Ovary (tissue), 9 donors: ENCODE data around the gene TMTC1. TPM values are rescaled to one million over a fixed set of nuclear protein-coding genes. Genes with fewer than 3 reads are reported as not detected.

Experiments
- DNase-seq, 5 donors: peaks; one replicate each; pipeline ENCODE4 v3.0.0-alpha.2; 2019 to 2020
- H3K27ac ChIP-seq, 2 donors: fragments of 200-600 bp; one replicate each; pipeline versions ENCODE4 v1.5.1 to v1.8.0; 2019 to 2022
- H3K27me3 ChIP-seq: fragments of 200-600 bp; one replicate; pipeline ENCODE4 v1.8.0; 2022
- H3K36me3 ChIP-seq: fragments of 200-600 bp; sonication (generic); one replicate; pipeline ENCODE4 v1.5.1; 2019
- H3K4me1 ChIP-seq: one replicate; pipeline ENCODE4 v1.8.1; 2013; ENCODE audit warnings: mild to moderate bottlenecking, moderate library complexity; ENCODE audit not compliant: insufficient read depth
- H3K4me3 ChIP-seq: fragments of 200-600 bp; sonication (generic); one replicate; pipeline ENCODE4 v1.5.1; 2017
- H3K9me3 ChIP-seq, 2 donors: fragments of 200-600 bp in 1 of 2; sonication (generic) in 1 of 2; one replicate each; pipeline versions ENCODE4 v1.5.1 to v1.8.1; 2013 to 2019; ENCODE audit warnings: mild to moderate bottlenecking in 1 of 2, moderate library complexity in 1 of 2
- CTCF ChIP-seq, 3 donors: fragments of 450-650 bp in 2 of 3; fragments of 200-600 bp in 1 of 3; IDR thresholded peaks; one replicate each; pipeline versions ENCODE4 v1.5.1 to v1.8.0; 2016 to 2022; ENCODE audit warnings: antibody characterized with exemption in 3 of 3, mild to moderate bottlenecking in 1 of 3
- EP300 ChIP-seq: sonication (generic); formaldehyde crosslinking; IDR thresholded peaks from one replicate; pipeline ENCODE4 v1.6.1; 2017; ENCODE audit warnings: antibody characterized with exemption
- POLR2A ChIP-seq: fragments of 450-650 bp; IDR thresholded peaks from one replicate; pipeline ENCODE4 v1.6.1; 2017; ENCODE audit warnings: antibody characterized with exemption, mild to moderate bottlenecking, moderate library complexity
- WGBS, 3 donors: extraction: QIAGEN DNeasy Blood & Tissue Kit in 1 of 3; methylation state at CpG; one replicate each; pipeline versions ENCODE4 v1.1.5 to v1.1.7; 2013 to 2017; 5-methylcytosine and 5-hydroxymethylcytosine counted together
- intact Hi-C, 4 donors: fragments of 100-400 bp; cut with DNase I; formaldehyde crosslinking; loops; one replicate each; pipeline versions ENCODE4 v1.11.0 to v1.15.1; 2022 to 2023
- polyA plus RNA-seq, 2 donors: library from polyadenylated mRNA; stranded (reverse); fragments of 200-250 nt in 1 of 2; fragments of 350-450 nt in 1 of 2; fragmentation: Illumina TruSeq in 1 of 2; extraction: RNeasy Lipid Tissue Mini Kit (QIAGEN cat#74804) in 1 of 2; gene quantifications; one replicate each; pipeline ENCODE4 v1.2.3, GENCODE V29; 2013 to 2014
- total RNA-seq, 7 donors: library from RNA; depleted of rRNA in 2 of 7; stranded (reverse); fragments of >200 nt in 2 of 7; fragmentation: NEBNext Ultra II Directional in 3 of 7; extraction: Animal tissue kit (Norgen Biotek cat#: 25700) in 3 of 7; gene quantifications; one replicate each; pipeline versions ENCODE4 v1.1.0 to v1.2.4, GENCODE V29; 2016 to 2023
- donor health status: DM: no; HTN: no; CAD: no; lungs with moderate emphysema.
- donor health status: DM: no; HTN: no; CAD: no.
- donor health status: Bipolar disorder and iron deficiency.
- donor health status: DM: yes; HTN: yes; CAD: no.
- donor health status: DM: no; HTN: no; CAD: no.
- donor health status: DM: yes; HTN: yes; CAD: no.

Gene TMTC1
- total and polyA plus RNA-seq, 9 donors: 8.1 to 46.3 (median 21.3) TPM

- 83 to 87% (median 84%) methylated on average over 2 of the region's 2 CpGs for WGBS, 3 donors
- no peaks in the 10 kb centered on the region for H3K9me3 ChIP-seq
- peak overlapping the region in 1 of 2 donors; percentile 39 for H3K27ac ChIP-seq
- H3K36me3 ChIP-seq: no peaks in the 10 kb centered on the region
- no peak overlapping the region for H3K4me3 ChIP-seq
- H3K4me1 ChIP-seq: peaks cover 5% of the 10 kb centered on the region
- H3K27me3 ChIP-seq: no peaks in the 10 kb centered on the region
- DNase-seq: no peak
- TF ChIP-seq EP300 (no peak), POLR2A (no peak), CTCF (IDR thresholded peaks at IDR 0.05) (no peak)
- intact Hi-C loops: loop anchor here in 1 of 4 donors (10.0 kb wide), 1 partner anchor 239 kb away; the partner anchor contains the start of gene TMTC1
Observed at GRCh38 chr12:29546000-29546399, 237.7 kb downstream of the TMTC1 start.

GRCh38 chr12:29545102-29545467, 238.7 kb downstream of the TMTC1 start:
- H3K4me3 ChIP-seq: no peak overlapping the region
- no peaks in the 10 kb centered on the region for H3K9me3 ChIP-seq
- WGBS, 3 donors: 95 to 96% (median 96%) methylated on average over 4 of the region's 4 CpGs
- peaks cover 5% of the 10 kb centered on the region for H3K4me1 ChIP-seq
- TF ChIP-seq CTCF (IDR thresholded peaks at IDR 0.05) (no peak), POLR2A (no peak), EP300 (no peak)
- H3K27ac ChIP-seq: no peak overlapping the region
- no peaks in the 10 kb centered on the region for H3K36me3 ChIP-seq
- intact Hi-C loops: loop anchor here in 1 of 4 donors (10.0 kb wide), 1 partner anchor 240 kb away; the partner anchor contains the start of gene TMTC1
- DNase-seq: no peak
- no peaks in the 10 kb centered on the region for H3K27me3 ChIP-seq

- no peak overlapping the region for H3K27ac ChIP-seq
- intact Hi-C loops: loop anchor here in 2 of 4 donors (5.0 to 10.0 kb wide), 2 partner anchors 240 to 983 kb away; partner anchors contain the start of gene TMTC1 (in 1 of the 2)
Observed at GRCh38 chr12:29544428-29545101, 239.2 kb downstream of the TMTC1 start.

DNA sequence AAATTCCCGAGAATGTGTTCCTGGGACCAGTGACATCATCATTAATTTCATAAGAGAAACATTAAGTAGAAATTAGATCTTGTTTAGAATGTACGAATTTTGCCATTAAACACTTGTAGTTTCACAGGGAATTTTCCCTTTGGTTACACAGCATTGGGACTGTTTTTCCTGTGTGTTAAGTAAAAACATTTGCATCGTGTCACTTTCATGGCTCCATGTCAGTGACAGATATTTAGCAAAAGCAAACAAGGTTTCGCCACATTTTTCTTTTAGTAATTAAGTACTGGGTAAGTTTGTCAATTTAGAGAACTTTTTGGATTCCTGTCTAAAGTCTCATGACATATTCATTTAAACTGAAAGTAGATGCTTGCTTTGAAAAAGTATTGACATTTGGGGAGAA, 240.7 kb downstream of the TMTC1 start:
- H3K4me3 ChIP-seq: no peak overlapping the region
- H3K36me3 ChIP-seq: no peaks in the 10 kb centered on the region
- TF ChIP-seq POLR2A (no peak), CTCF (IDR thresholded peaks at IDR 0.05) (no peak), EP300 (no peak)
- no peak overlapping the region for H3K27ac ChIP-seq
- 21 to 34% (median 22%) methylated on average over 4 of the region's 4 CpGs for WGBS, 3 donors
- peaks cover 5% of the 10 kb centered on the region for H3K4me1 ChIP-seq
- H3K9me3 ChIP-seq: no peaks in the 10 kb centered on the region
- no peaks in the 10 kb centered on the region for H3K27me3 ChIP-seq
- DNase-seq: no peak
- intact Hi-C loops: loop anchor here in 2 of 4 donors (5.0 to 10.0 kb wide), 2 partner anchors 242 to 984 kb away; partner anchors contain the start of gene TMTC1 (in 1 of the 2)

More at GRCh38 chr12:29544428-29545101, 239.2 kb downstream of the TMTC1 start:
- TF ChIP-seq EP300: no peak
- no peak for TF ChIP-seq CTCF (IDR thresholded peaks at IDR 0.05)
- TF ChIP-seq POLR2A: no peak
- Histone ChIP-seq H3K27me3 (no peaks in the 10 kb centered on the region), H3K36me3 (no peaks in the 10 kb centered on the region), H3K9me3 (no peaks in the 10 kb centered on the region), H3K4me3 (no peak overlapping the region), H3K4me1 (peaks cover 5% of the 10 kb centered on the region)
- 92 to 93% (median 93%) methylated on average over 6 of the region's 6 CpGs for WGBS, 3 donors
- DNase-seq: no peak
